H1 (cell line): ENCODE data around the gene SH3BP5.

ENCODE experiments used
- CREB1 ChIP-seq: IDR thresholded peaks from 2 replicates; pipeline ENCODE4 v1.6.1; 2012; ENCODE audit warnings: inconsistent platforms
- POLR2A ChIP-seq, 2 experiments: IDR thresholded peaks; 1 replicate in 1 of 2; 2 replicates in 1 of 2; pipeline ENCODE4 v1.6.1; 2011; ENCODE audit warnings: low read depth in 2 of 2, low read length in 2 of 2, mild to moderate bottlenecking in 2 of 2; ENCODE audit errors: control extremely low read depth in 1 of 2
- RFX5 ChIP-seq: IDR thresholded peaks from 2 replicates; pipeline ENCODE4 v1.6.1; 2011; ENCODE audit warnings: low read depth, low read length, improper control_type of control experiment, borderline replicate concordance
- TF ChIP-seq, protein P1 (sequence below): fragments of 300-600 bp; sonication (generic); IDR thresholded peaks from 2 replicates; pipeline ENCODE4 v1.7.1; 2012; ENCODE audit warnings: low read length, moderate library complexity, mild to moderate bottlenecking, inconsistent platforms; ENCODE audit not compliant: insufficient replicate concordance
- TF ChIP-seq, protein P2 (sequence below), 3 experiments: IDR thresholded peaks; 1 replicate in 2 of 3; 2 replicates in 1 of 3; pipeline versions ENCODE4 v1.5.1 to v1.6.1; 2011; ENCODE audit warnings: low read length in 3 of 3, mild to moderate bottlenecking in 3 of 3, inconsistent platforms in 2 of 3, low read depth in 1 of 3, moderate library complexity in 1 of 3; ENCODE audit not compliant: insufficient read depth in 1 of 3; ENCODE audit errors: control extremely low read depth in 1 of 3
- TF ChIP-seq, protein P3 (sequence below): IDR thresholded peaks from 2 replicates; pipeline ENCODE4 v1.6.1; 2012; ENCODE audit warnings: inconsistent platforms

DNA sequence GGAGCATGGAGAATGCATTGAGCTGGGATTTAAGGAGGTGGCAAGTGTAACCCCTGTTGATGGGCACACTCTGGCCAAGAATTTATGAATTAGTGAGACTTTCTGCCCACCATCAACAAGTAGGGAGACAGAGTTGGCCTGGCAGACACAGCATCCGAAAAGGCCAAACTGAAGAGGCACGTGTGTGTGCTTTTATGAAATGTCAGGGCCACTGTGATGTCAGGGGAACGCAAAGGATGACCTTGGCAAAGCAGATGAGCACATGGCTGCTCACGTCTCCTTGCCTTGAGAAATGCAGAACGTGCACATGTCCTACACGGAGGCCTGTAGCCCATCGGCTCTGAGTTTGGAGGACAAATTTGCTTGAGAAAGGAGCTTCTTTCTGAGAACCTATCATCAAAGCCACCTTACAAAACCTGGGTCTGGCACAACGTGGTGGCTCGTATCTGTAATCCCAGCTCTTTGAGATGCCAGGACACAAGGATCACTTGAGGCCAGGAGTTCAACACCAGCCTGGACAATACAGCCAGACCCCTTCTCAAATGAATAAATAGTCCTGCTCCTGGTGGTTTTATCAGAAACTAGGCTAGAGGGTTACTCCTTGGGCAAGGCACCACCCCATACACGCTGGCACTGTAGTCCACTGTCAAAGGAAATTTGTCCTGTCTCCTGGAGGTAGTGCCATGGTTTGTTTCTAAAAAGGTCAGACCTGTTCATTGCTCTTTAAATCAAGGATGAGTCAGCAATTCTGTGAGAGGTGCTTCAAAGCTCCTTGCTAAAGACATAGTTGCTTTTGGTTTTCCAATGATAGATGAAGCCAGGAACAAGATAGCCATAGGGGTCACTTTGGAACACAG, 941 bp upstream of the SH3BP5 start:
- TF ChIP-seq RFX5 (no peak), POLR2A (IDR thresholded peaks at IDR 0.05; ENCODE audit: control extremely low read depth in 1 of 2, low read depth in 2 of 2, low read length in 2 of 2) (no peak), CREB1 (no peak)
- TF ChIP-seq, protein P1, sequence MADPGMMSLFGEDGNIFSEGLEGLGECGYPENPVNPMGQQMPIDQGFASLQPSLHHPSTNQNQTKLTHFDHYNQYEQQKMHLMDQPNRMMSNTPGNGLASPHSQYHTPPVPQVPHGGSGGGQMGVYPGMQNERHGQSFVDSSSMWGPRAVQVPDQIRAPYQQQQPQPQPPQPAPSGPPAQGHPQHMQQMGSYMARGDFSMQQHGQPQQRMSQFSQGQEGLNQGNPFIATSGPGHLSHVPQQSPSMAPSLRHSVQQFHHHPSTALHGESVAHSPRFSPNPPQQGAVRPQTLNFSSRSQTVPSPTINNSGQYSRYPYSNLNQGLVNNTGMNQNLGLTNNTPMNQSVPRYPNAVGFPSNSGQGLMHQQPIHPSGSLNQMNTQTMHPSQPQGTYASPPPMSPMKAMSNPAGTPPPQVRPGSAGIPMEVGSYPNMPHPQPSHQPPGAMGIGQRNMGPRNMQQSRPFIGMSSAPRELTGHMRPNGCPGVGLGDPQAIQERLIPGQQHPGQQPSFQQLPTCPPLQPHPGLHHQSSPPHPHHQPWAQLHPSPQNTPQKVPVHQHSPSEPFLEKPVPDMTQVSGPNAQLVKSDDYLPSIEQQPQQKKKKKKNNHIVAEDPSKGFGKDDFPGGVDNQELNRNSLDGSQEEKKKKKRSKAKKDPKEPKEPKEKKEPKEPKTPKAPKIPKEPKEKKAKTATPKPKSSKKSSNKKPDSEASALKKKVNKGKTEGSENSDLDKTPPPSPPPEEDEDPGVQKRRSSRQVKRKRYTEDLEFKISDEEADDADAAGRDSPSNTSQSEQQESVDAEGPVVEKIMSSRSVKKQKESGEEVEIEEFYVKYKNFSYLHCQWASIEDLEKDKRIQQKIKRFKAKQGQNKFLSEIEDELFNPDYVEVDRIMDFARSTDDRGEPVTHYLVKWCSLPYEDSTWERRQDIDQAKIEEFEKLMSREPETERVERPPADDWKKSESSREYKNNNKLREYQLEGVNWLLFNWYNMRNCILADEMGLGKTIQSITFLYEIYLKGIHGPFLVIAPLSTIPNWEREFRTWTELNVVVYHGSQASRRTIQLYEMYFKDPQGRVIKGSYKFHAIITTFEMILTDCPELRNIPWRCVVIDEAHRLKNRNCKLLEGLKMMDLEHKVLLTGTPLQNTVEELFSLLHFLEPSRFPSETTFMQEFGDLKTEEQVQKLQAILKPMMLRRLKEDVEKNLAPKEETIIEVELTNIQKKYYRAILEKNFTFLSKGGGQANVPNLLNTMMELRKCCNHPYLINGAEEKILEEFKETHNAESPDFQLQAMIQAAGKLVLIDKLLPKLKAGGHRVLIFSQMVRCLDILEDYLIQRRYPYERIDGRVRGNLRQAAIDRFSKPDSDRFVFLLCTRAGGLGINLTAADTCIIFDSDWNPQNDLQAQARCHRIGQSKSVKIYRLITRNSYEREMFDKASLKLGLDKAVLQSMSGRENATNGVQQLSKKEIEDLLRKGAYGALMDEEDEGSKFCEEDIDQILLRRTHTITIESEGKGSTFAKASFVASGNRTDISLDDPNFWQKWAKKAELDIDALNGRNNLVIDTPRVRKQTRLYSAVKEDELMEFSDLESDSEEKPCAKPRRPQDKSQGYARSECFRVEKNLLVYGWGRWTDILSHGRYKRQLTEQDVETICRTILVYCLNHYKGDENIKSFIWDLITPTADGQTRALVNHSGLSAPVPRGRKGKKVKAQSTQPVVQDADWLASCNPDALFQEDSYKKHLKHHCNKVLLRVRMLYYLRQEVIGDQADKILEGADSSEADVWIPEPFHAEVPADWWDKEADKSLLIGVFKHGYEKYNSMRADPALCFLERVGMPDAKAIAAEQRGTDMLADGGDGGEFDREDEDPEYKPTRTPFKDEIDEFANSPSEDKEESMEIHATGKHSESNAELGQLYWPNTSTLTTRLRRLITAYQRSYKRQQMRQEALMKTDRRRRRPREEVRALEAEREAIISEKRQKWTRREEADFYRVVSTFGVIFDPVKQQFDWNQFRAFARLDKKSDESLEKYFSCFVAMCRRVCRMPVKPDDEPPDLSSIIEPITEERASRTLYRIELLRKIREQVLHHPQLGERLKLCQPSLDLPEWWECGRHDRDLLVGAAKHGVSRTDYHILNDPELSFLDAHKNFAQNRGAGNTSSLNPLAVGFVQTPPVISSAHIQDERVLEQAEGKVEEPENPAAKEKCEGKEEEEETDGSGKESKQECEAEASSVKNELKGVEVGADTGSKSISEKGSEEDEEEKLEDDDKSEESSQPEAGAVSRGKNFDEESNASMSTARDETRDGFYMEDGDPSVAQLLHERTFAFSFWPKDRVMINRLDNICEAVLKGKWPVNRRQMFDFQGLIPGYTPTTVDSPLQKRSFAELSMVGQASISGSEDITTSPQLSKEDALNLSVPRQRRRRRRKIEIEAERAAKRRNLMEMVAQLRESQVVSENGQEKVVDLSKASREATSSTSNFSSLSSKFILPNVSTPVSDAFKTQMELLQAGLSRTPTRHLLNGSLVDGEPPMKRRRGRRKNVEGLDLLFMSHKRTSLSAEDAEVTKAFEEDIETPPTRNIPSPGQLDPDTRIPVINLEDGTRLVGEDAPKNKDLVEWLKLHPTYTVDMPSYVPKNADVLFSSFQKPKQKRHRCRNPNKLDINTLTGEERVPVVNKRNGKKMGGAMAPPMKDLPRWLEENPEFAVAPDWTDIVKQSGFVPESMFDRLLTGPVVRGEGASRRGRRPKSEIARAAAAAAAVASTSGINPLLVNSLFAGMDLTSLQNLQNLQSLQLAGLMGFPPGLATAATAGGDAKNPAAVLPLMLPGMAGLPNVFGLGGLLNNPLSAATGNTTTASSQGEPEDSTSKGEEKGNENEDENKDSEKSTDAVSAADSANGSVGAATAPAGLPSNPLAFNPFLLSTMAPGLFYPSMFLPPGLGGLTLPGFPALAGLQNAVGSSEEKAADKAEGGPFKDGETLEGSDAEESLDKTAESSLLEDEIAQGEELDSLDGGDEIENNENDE = no peak
- TF ChIP-seq, protein P2, sequence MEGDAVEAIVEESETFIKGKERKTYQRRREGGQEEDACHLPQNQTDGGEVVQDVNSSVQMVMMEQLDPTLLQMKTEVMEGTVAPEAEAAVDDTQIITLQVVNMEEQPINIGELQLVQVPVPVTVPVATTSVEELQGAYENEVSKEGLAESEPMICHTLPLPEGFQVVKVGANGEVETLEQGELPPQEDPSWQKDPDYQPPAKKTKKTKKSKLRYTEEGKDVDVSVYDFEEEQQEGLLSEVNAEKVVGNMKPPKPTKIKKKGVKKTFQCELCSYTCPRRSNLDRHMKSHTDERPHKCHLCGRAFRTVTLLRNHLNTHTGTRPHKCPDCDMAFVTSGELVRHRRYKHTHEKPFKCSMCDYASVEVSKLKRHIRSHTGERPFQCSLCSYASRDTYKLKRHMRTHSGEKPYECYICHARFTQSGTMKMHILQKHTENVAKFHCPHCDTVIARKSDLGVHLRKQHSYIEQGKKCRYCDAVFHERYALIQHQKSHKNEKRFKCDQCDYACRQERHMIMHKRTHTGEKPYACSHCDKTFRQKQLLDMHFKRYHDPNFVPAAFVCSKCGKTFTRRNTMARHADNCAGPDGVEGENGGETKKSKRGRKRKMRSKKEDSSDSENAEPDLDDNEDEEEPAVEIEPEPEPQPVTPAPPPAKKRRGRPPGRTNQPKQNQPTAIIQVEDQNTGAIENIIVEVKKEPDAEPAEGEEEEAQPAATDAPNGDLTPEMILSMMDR (IDR thresholded peaks at IDR 0.05; ENCODE audit: control extremely low read depth in 1 of 3, insufficient read depth in 1 of 3, low read depth in 1 of 3, low read length in 3 of 3) = no peak
- TF ChIP-seq, protein P3, sequence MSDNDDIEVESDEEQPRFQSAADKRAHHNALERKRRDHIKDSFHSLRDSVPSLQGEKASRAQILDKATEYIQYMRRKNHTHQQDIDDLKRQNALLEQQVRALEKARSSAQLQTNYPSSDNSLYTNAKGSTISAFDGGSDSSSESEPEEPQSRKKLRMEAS = peak; percentile 54
